ENCODE measurements around the gene TMEM207.

The TMEM207 gene

DNA sequence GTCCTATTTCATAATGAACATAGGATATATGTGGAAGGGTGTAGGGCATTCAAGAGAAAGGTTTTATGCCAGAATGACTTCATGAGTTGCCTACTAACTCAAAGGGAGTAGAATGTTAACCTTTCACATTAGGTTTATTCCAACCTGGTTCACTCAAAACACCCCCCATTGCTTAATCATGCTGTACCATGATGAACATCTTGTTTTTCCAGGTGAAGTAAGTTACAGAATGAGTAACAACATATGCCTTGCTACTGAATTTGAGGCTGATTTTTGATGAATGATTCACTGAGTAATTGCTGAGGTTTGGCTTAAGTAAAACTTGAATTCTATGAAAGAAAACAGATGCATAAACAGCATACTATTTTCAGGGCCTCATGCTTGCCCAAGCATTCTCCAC is 67.6 kb downstream of the TMEM207 start:
- DNase-seq = no peak

DNA sequence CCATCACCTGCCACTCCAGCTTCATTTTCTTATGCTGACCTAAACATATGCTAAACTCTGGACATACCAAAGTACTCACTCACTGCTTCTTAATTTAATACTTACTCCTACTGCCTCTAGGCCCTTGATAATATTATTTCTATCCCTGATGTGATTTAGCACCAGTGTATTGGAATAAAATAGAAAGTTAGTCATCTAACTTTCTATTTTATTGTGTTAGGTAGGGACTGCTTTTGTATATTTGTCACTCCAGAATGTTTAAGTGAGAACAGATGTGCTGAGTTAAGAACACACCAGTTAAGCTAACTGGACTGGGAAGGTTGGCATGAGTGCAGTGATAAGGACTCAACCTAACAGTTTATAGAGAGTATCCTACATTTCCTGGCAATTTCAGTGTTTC is 68.3 kb downstream of the TMEM207 start:
- DNase-seq = no peak

DNA sequence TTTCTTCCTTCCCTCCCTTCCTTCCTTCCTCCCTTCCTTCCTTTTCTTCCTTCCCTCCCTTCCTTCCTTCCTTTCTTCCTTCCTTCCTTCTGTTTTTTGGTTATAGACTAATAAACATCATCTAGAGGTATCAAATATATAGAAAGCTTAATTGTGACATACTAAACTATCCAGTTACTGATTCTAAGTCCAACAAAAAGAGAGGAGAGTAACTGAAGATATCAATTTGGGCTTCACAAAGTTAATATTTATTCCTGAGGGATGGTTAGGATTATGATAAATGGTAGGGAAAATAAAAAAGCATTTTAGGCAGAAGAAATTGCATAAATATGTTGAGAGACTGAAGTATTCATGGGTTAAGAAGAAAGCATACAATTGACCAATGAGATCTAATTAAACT is 69.5 kb downstream of the TMEM207 start:
- no peak for DNase-seq
